ENCODE measurements around the gene RPP40.
A peak's percentile ranks its signal among the peaks of the same experiment; 100 is the strongest.

The RPP40 gene

GRCh38 chr6:4970739-4971395 lies 33.0 kb downstream of the RPP40 start:
- no peak overlapping the region for H3K23ac ChIP-seq (ENCODE audit: low read length)
- H3K9me3 ChIP-seq (ENCODE audit: insufficient read depth, low read depth, low read length) = no peaks in the 10 kb centered on the region
- no peak overlapping the region for H3K4me3 ChIP-seq (ENCODE audit: low read depth, low read length)
- H3K4me2 ChIP-seq (ENCODE audit: low read length) = no peak overlapping the region
- no peak overlapping the region for H2BK12ac ChIP-seq (ENCODE audit: low read length)
- H3K9ac ChIP-seq (ENCODE audit: low read length) = no peak overlapping the region
- no peak overlapping the region for H4K8ac ChIP-seq (ENCODE audit: low read depth, low read length)
- H2AK5ac ChIP-seq (ENCODE audit: low read length) = no peak overlapping the region
- H3K4me1 ChIP-seq (ENCODE audit: control insufficient read depth in 1 of 2, insufficient read depth in 2 of 2, low read length in 2 of 2) = peaks cover 19 to 24% of the 10 kb centered on the region in 2 experiments
- no peak overlapping the region for H4K91ac ChIP-seq (ENCODE audit: low read depth, low read length)
- H3K18ac ChIP-seq (ENCODE audit: low read length) = no peak overlapping the region
- H2AFZ ChIP-seq (ENCODE audit: insufficient read depth, low read length, poor library complexity) = no peak overlapping the region
- no peak for DNase-seq
- peaks cover 5% of the 10 kb centered on the region for H3K79me1 ChIP-seq (ENCODE audit: low read length)
- H4K12ac ChIP-seq (ENCODE audit: low read depth, low read length) = no peak overlapping the region
- no CpG with 5 or more reads among the region's 9 CpGs for WGBS (ENCODE audit: extremely low coverage, insufficient coverage, insufficient read length)
- no peak overlapping the region for H3K27ac ChIP-seq (ENCODE audit: low read depth, low read length)
- H3K36me3 ChIP-seq (ENCODE audit: control insufficient read depth in 1 of 2, insufficient read depth in 2 of 2, low read length in 2 of 2) = no peaks in the 10 kb centered on the region
- no peak overlapping the region for H3K4ac ChIP-seq (ENCODE audit: low read depth, low read length)
- H3K79me2 ChIP-seq (ENCODE audit: control insufficient read depth, insufficient read depth, low read length, poor library complexity) = no peaks in the 10 kb centered on the region
- no peak overlapping the region for H2BK120ac ChIP-seq (ENCODE audit: insufficient read depth, low read length, poor library complexity)
- no peak overlapping the region for H3K14ac ChIP-seq (ENCODE audit: low read length)
- H2BK5ac ChIP-seq (ENCODE audit: low read depth, low read length, poor library complexity) = no peak overlapping the region
- H3K27me3 ChIP-seq (ENCODE audit: insufficient read depth, low read length) = no peaks in the 10 kb centered on the region

- H4K8ac ChIP-seq (ENCODE audit: low read depth, low read length) = no peak overlapping the region
- WGBS (ENCODE audit: extremely low coverage, insufficient coverage, insufficient read length) = no CpG with 5 or more reads among the region's 8 CpGs
- H3K79me1 ChIP-seq (ENCODE audit: low read length) = peaks cover 9% of the 10 kb centered on the region
Measured at GRCh38 chr6:4969609-4970285, 34.1 kb downstream of the RPP40 start.

GRCh38 chr6:4967301-4968030 lies 36.4 kb downstream of the RPP40 start:
- Histone ChIP-seq H3K4me3 (ENCODE audit: low read depth, low read length) (no peak overlapping the region), H4K12ac (ENCODE audit: low read depth, low read length) (no peak overlapping the region), H3K4ac (ENCODE audit: low read depth, low read length) (no peak overlapping the region), H3K27me3 (ENCODE audit: insufficient read depth, low read length) (no peaks in the 10 kb centered on the region), H2AK5ac (ENCODE audit: low read length) (no peak overlapping the region), H4K8ac (ENCODE audit: low read depth, low read length) (no peak overlapping the region), H3K79me1 (ENCODE audit: low read length) (peaks cover 11% of the 10 kb centered on the region), H3K18ac (ENCODE audit: low read length) (no peak overlapping the region), H2BK120ac (ENCODE audit: insufficient read depth, low read length, poor library complexity) (no peak overlapping the region), H3K4me2 (ENCODE audit: low read length) (no peak overlapping the region), H3K36me3 (ENCODE audit: control insufficient read depth in 1 of 2, insufficient read depth in 2 of 2, low read length in 2 of 2) (no peaks in the 10 kb centered on the region), H2BK5ac (ENCODE audit: low read depth, low read length, poor library complexity) (no peak overlapping the region), H2BK12ac (ENCODE audit: low read length) (no peak overlapping the region), H3K79me2 (ENCODE audit: control insufficient read depth, insufficient read depth, low read length, poor library complexity) (no peaks in the 10 kb centered on the region), H3K4me1 (ENCODE audit: control insufficient read depth in 1 of 2, insufficient read depth in 2 of 2, low read length in 2 of 2) (peaks cover 15 to 20% of the 10 kb centered on the region in 2 experiments), H3K9me3 (ENCODE audit: insufficient read depth, low read depth, low read length) (no peaks in the 10 kb centered on the region), H4K91ac (ENCODE audit: low read depth, low read length) (no peak overlapping the region), H3K14ac (ENCODE audit: low read length) (no peak overlapping the region), H3K9ac (ENCODE audit: low read length) (no peak overlapping the region), H3K23ac (ENCODE audit: low read length) (no peak overlapping the region), H3K27ac (ENCODE audit: low read depth, low read length) (no peak overlapping the region), H2AFZ (ENCODE audit: insufficient read depth, low read length, poor library complexity) (no peak overlapping the region)
- no CpG with 5 or more reads among the region's 5 CpGs for WGBS (ENCODE audit: extremely low coverage, insufficient coverage, insufficient read length)
- DNase-seq = peak; percentile 58 to 81

More at GRCh38 chr6:4969609-4970285, 34.1 kb downstream of the RPP40 start:
- H2AK5ac ChIP-seq (ENCODE audit: low read length) = no peak overlapping the region
- no peaks in the 10 kb centered on the region for H3K27me3 ChIP-seq (ENCODE audit: insufficient read depth, low read length)
- no peaks in the 10 kb centered on the region for H3K36me3 ChIP-seq (ENCODE audit: control insufficient read depth in 1 of 2, insufficient read depth in 2 of 2, low read length in 2 of 2)
- no peak overlapping the region for H2AFZ ChIP-seq (ENCODE audit: insufficient read depth, low read length, poor library complexity)
- no peak overlapping the region for H3K9ac ChIP-seq (ENCODE audit: low read length)
- H2BK120ac ChIP-seq (ENCODE audit: insufficient read depth, low read length, poor library complexity) = no peak overlapping the region
- no peak overlapping the region for H3K18ac ChIP-seq (ENCODE audit: low read length)
- no peak overlapping the region for H3K4me3 ChIP-seq (ENCODE audit: low read depth, low read length)
- no peak overlapping the region for H4K91ac ChIP-seq (ENCODE audit: low read depth, low read length)
- no peaks in the 10 kb centered on the region for H3K79me2 ChIP-seq (ENCODE audit: control insufficient read depth, insufficient read depth, low read length, poor library complexity)
- no peaks in the 10 kb centered on the region for H3K9me3 ChIP-seq (ENCODE audit: insufficient read depth, low read depth, low read length)
- no peak overlapping the region for H3K23ac ChIP-seq (ENCODE audit: low read length)
- H3K27ac ChIP-seq (ENCODE audit: low read depth, low read length) = no peak overlapping the region
- H3K14ac ChIP-seq (ENCODE audit: low read length) = no peak overlapping the region
- no peak overlapping the region for H3K4me2 ChIP-seq (ENCODE audit: low read length)
- DNase-seq = no peak
- no peak overlapping the region for H3K4ac ChIP-seq (ENCODE audit: low read depth, low read length)
- no peak overlapping the region for H2BK5ac ChIP-seq (ENCODE audit: low read depth, low read length, poor library complexity)
- H3K4me1 ChIP-seq (ENCODE audit: control insufficient read depth in 1 of 2, insufficient read depth in 2 of 2, low read length in 2 of 2) = peaks cover 20 to 30% of the 10 kb centered on the region in 2 experiments
- no peak overlapping the region for H2BK12ac ChIP-seq (ENCODE audit: low read length)
- no peak overlapping the region for H4K12ac ChIP-seq (ENCODE audit: low read depth, low read length)

GRCh38 chr6:4965562-4966389 lies 38.1 kb downstream of the RPP40 start:
- no peak overlapping the region for H3K4me2 ChIP-seq (ENCODE audit: low read length)
- peaks cover 9% of the 10 kb centered on the region for H3K79me1 ChIP-seq (ENCODE audit: low read length)
- H3K14ac ChIP-seq (ENCODE audit: low read length) = no peak overlapping the region
- H3K79me2 ChIP-seq (ENCODE audit: control insufficient read depth, insufficient read depth, low read length, poor library complexity) = no peaks in the 10 kb centered on the region
- H2BK12ac ChIP-seq (ENCODE audit: low read length) = peak overlapping the region; percentile 3
- H2BK120ac ChIP-seq (ENCODE audit: insufficient read depth, low read length, poor library complexity) = no peak overlapping the region
- no peak overlapping the region for H4K12ac ChIP-seq (ENCODE audit: low read depth, low read length)
- WGBS (ENCODE audit: extremely low coverage, insufficient coverage, insufficient read length) = no CpG with 5 or more reads among the region's 8 CpGs
- H4K8ac ChIP-seq (ENCODE audit: low read depth, low read length) = no peak overlapping the region
- no peak overlapping the region for H2AK5ac ChIP-seq (ENCODE audit: low read length)
- H3K4me3 ChIP-seq (ENCODE audit: low read depth, low read length) = no peak overlapping the region
- H3K4me1 ChIP-seq (ENCODE audit: control insufficient read depth in 1 of 2, insufficient read depth in 2 of 2, low read length in 2 of 2) = peaks cover 13 to 17% of the 10 kb centered on the region in 2 experiments
- H3K27me3 ChIP-seq (ENCODE audit: insufficient read depth, low read length) = no peaks in the 10 kb centered on the region
- H3K27ac ChIP-seq (ENCODE audit: low read depth, low read length) = peak overlapping the region; percentile 36
- H3K23ac ChIP-seq (ENCODE audit: low read length) = no peak overlapping the region
- DNase-seq = no peak
- H3K4ac ChIP-seq (ENCODE audit: low read depth, low read length) = no peak overlapping the region
- H2BK5ac ChIP-seq (ENCODE audit: low read depth, low read length, poor library complexity) = no peak overlapping the region
- H3K9ac ChIP-seq (ENCODE audit: low read length) = no peak overlapping the region
- H2AFZ ChIP-seq (ENCODE audit: insufficient read depth, low read length, poor library complexity) = no peak overlapping the region
- no peak overlapping the region for H3K18ac ChIP-seq (ENCODE audit: low read length)
- H4K91ac ChIP-seq (ENCODE audit: low read depth, low read length) = peak overlapping the region; percentile 3
- H3K36me3 ChIP-seq (ENCODE audit: control insufficient read depth in 1 of 2, insufficient read depth in 2 of 2, low read length in 2 of 2) = no peaks in the 10 kb centered on the region
- H3K9me3 ChIP-seq (ENCODE audit: insufficient read depth, low read depth, low read length) = no peaks in the 10 kb centered on the region
